GM12892 (cell line): ENCODE results near the gene JUP.

Experiments used
- POLR2A ChIP-seq: IDR thresholded peaks from 2 replicates; pipeline ENCODE4 v1.6.1; 2011; ENCODE audit warnings: low read depth, low read length, control low read depth
- POLR2AphosphoS5 ChIP-seq: IDR thresholded peaks from 2 replicates; pipeline ENCODE4 v1.6.1; 2011; ENCODE audit warnings: low read depth, low read length, control low read depth
- TAF1 ChIP-seq: IDR thresholded peaks from 2 replicates; pipeline ENCODE4 v1.6.1; 2011; ENCODE audit warnings: low read depth, mild to moderate bottlenecking, control low read depth, low read length, borderline replicate concordance

DNA sequence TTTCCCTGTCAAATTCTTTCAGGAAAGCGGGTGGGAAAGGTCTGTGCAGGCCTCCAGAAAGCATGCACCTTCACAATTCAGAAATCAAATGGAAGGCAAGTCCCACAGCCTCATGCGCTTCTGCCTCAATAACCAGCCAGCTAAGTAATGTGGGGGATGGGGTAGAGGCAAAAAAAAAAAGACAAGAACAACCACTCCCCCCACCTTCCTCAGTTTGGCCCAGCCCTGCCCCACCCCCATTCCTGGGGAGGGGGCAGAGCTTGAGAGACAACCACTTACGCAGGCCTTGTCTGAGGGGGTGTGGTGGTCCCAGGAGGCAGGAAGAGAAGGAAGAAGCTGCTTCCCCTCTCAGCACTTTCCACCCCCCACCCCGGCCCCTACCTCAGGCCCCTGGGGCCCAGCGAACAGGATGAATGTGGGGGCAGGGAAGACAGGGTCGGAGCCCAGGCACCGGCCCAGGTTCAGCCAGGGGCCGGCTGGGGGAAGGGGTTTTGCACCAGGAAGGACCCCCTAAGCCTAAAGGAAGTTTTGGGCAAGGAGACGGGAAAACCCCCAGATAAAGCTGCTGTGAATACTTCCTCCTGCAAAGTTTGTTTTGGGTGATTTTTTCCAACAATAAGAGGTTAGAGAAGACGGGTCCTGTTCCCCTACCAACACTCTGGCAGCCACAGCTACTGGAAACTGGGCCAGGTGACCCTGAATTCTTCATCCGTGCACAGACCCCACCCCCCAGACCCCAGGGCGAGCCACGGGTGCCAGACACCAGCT, 1.2 kb downstream of the JUP start:
- TF ChIP-seq POLR2AphosphoS5 = no peak
- no peak for TF ChIP-seq POLR2A
- TF ChIP-seq TAF1 = no peak
